Measurements from ENCODE around the gene KRTAP29-1.
"Not testable (repeated sequence)": the region's sequence is repeated elsewhere in the genome, so short reads cannot be mapped to it uniquely, and the experiment has no call there.

The KRTAP29-1 gene

DNA sequence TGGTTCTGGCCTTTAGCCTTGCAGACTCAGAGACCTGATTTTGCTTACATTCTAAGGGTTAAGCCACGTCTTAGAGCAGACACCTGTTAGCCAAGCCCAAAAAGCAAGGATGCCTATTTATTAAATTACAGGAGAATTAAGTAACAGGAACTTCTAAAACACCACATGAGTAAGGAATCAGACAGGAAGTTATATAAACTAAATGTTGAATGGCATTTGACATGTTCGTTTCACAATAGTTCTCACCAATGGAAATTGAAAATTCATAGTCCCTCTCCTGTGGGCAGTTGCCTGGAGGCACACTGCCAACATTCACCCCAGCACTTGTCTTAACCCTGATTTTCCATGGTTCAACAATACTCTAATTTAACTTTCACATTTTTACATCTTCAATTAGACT, 18.1 kb downstream of the KRTAP29-1 start:
- H3K36me3 ChIP-seq (ENCODE audit: insufficient read depth, low read length): no peaks in the 10 kb centered on the region
- no peak overlapping the region for H3K27ac ChIP-seq (ENCODE audit: low read depth, low read length)
- H3K27me3 ChIP-seq (ENCODE audit: insufficient read depth, low read length): no peaks in the 10 kb centered on the region
- no peak overlapping the region for H3K9ac ChIP-seq (ENCODE audit: low read depth, low read length)
- no peak overlapping the region for H3K4me3 ChIP-seq (ENCODE audit: low read length)
- no peaks in the 10 kb centered on the region for H3K9me3 ChIP-seq (ENCODE audit: insufficient read depth, low read depth, low read length)
- 71% methylated on average over 2 of the region's 2 CpGs for WGBS
- H3K4me1 ChIP-seq (ENCODE audit: insufficient read depth, low read length): 0 out of 2 replicates have a peak, but pooled peaks cover 9% of the 10 kb centered on the region

DNA sequence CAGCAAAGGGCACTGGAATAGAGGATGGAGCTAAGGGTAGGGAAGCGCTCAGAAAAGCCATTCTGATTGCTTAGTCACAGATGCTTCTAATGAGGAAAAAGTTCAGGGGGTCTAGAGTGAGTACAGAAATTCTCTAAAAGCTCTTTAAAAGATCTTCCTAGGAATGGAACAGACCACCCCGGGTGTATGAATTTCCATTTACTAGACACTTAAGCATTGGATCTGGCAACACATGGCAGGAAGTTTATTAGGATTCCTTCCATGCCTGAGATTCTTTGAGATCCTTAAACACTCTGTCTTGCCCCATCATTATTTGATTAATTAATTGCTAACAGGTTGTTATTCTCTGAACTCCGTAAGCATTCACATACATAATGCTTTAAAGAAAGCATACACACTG, 18.6 kb downstream of the KRTAP29-1 start:
- Histone ChIP-seq H3K27me3 (ENCODE audit: insufficient read depth, low read length) (no peaks in the 10 kb centered on the region), H3K27ac (ENCODE audit: low read depth, low read length) (no peak overlapping the region), H3K36me3 (ENCODE audit: insufficient read depth, low read length) (no peaks in the 10 kb centered on the region), H3K4me1 (ENCODE audit: insufficient read depth, low read length) (0 out of 2 replicates have a peak, but pooled peaks cover 9% of the 10 kb centered on the region), H3K9me3 (ENCODE audit: insufficient read depth, low read depth, low read length) (no peaks in the 10 kb centered on the region), H3K4me3 (ENCODE audit: low read length) (no peak overlapping the region), H3K9ac (ENCODE audit: low read depth, low read length) (no peak overlapping the region)
- WGBS: 93% methylated on average over 2 of the region's 3 CpGs

DNA sequence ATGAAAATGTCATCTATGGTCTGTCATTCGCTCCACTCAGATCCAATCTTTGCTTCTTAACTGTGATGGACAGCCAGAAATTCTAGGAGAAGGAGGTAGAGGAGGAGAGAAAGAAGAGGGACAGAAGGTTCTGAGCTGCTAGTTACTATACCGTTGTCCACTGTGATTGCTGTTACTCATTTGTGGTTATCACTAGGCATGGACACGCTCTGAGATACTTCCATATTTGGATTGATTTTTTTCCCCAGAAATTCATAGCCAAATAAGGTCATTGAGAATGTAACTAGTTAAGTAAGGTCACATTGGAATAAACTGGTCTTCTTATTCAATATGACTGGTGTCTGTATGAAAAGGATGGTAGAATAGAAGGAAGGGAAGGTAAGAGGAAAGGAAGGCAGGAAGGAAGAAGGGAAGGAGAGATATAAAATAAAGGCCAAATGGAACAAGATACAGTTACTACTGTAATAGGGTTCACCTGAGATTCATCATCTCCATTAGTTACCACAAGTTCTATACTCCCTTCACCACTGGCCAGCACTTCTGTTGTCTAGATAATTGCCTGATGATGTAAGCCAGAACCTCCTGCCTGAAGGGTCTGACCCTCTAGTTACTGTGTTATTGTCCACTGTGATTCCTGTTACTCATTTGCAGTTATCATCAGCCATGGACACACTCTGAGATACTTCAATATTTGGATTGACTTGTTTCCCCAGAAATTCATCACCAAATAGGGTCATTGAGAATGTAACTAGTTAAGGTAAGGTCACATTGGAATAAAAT, 24.3 kb downstream of the KRTAP29-1 start:
- H3K4me3 ChIP-seq (ENCODE audit: low read length): no peak overlapping the region
- H3K27ac ChIP-seq (ENCODE audit: low read depth, low read length): no peak overlapping the region
- no peak overlapping the region for H3K9ac ChIP-seq (ENCODE audit: low read depth, low read length)
- WGBS: 89% methylated on average over 3 of the region's 3 CpGs
- no peaks in the 10 kb centered on the region for H3K36me3 ChIP-seq (ENCODE audit: insufficient read depth, low read length)
- H3K27me3 ChIP-seq (ENCODE audit: insufficient read depth, low read length): no peaks in the 10 kb centered on the region
- H3K9me3 ChIP-seq (ENCODE audit: insufficient read depth, low read depth, low read length): no peaks in the 10 kb centered on the region
- H3K4me1 ChIP-seq (ENCODE audit: insufficient read depth, low read length): 0 out of 2 replicates have a peak, but pooled peaks cover under 1% of the 10 kb centered on the region

DNA sequence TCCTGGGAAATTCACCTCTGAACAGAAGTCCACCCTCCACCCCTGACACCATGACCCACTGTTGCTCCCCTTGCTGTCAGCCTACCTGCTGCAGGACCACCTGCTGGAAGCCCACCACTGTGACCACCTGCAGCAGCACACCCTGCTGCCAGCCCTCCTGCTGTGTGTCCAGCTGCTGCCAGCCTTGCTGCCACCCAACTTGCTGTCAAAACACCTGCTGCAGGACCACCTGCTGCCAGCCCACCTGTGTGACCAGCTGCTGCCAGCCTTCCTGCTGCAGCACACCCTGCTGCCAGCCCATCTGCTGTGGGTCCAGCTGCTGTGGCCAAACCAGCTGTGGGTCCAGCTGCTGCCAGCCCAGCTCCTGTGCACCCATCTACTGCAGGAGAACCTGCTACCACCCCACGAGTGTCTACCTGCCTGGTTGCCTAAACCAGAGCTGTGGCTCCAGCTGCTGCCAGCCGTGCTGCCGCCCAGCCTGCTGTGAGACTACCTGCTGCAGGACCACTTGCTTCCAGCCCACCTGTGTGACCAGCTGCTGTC, 26.9 kb downstream of the KRTAP29-1 start, which contains the start of gene KRTAP9-7:
Gene KRTAP9-7, plus strand, starts transcription at position 51 of the 543 bp plus-strand sequence. Its CDS starts 0 bp downstream, at position 51.
- H3K36me3 ChIP-seq (ENCODE audit: insufficient read depth, low read length); H3K9me3 ChIP-seq (ENCODE audit: insufficient read depth, low read depth, low read length); H3K27ac ChIP-seq (ENCODE audit: low read depth, low read length); H3K4me1 ChIP-seq (ENCODE audit: insufficient read depth, low read length); H3K27me3 ChIP-seq (ENCODE audit: insufficient read depth, low read length); H3K9ac ChIP-seq (ENCODE audit: low read depth, low read length); H3K4me3 ChIP-seq (ENCODE audit: low read length): not testable (repeated sequence)
- 84% methylated on average over 3 of the region's 3 CpGs for WGBS

DNA sequence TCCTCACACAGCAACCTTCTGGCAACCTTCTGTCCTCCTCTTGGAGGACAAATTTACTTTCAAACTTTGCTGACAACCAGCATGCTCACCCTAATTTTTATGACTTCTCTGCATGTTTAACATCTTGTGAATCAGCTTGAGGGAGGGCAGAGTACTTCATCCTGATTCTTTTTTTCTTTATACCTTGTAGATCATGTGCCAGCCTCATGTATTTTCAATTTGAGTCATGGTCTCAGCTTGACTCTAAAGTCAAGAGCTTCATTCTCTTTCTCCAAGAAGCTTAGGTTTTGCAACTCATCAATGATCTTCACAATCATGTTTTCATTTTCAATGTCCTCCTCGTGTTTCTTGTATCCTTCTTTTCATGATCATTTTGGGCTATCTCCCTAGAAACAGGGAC, 30.8 kb downstream of the KRTAP29-1 start:
- WGBS: 84% methylated on average over 1 of the region's 1 CpG

DNA sequence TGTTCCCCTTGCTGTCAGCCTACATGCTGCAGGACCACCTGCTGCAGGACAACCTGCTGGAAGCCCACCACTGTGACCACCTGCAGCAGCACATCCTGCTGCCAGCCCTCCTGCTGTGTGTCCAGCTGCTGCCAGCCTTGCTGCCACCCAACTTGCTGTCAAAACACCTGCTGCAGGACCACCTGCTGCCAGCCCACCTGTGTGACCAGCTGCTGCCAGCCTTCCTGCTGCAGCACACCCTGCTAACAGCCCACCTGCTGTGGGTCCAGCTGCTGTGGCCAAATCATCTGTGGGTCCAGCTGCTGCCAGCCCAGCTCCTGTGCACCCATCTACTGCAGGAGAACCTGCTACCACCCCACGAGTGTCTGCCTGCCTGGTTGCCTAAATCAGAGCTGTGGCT, 31.3 kb downstream of the KRTAP29-1 start:
- not testable (repeated sequence) for H3K9me3 ChIP-seq (ENCODE audit: insufficient read depth, low read depth, low read length); H3K9ac ChIP-seq (ENCODE audit: low read depth, low read length); H3K27ac ChIP-seq (ENCODE audit: low read depth, low read length); H3K36me3 ChIP-seq (ENCODE audit: insufficient read depth, low read length); H3K4me1 ChIP-seq (ENCODE audit: insufficient read depth, low read length); H3K27me3 ChIP-seq (ENCODE audit: insufficient read depth, low read length); H3K4me3 ChIP-seq (ENCODE audit: low read length)
- 64% methylated on average over 1 of the region's 1 CpG for WGBS

More for the DNA sequence above, 30.8 kb downstream of the KRTAP29-1 start:
- Histone ChIP-seq H3K27me3 (ENCODE audit: insufficient read depth, low read length) (no peaks in the 10 kb centered on the region), H3K9me3 (ENCODE audit: insufficient read depth, low read depth, low read length) (no peaks in the 10 kb centered on the region), H3K9ac (ENCODE audit: low read depth, low read length) (no peak overlapping the region), H3K4me3 (ENCODE audit: low read length) (no peak overlapping the region), H3K4me1 (ENCODE audit: insufficient read depth, low read length) (no peaks in the 10 kb centered on the region), H3K36me3 (ENCODE audit: insufficient read depth, low read length) (no peaks in the 10 kb centered on the region), H3K27ac (ENCODE audit: low read depth, low read length) (no peak overlapping the region)

DNA sequence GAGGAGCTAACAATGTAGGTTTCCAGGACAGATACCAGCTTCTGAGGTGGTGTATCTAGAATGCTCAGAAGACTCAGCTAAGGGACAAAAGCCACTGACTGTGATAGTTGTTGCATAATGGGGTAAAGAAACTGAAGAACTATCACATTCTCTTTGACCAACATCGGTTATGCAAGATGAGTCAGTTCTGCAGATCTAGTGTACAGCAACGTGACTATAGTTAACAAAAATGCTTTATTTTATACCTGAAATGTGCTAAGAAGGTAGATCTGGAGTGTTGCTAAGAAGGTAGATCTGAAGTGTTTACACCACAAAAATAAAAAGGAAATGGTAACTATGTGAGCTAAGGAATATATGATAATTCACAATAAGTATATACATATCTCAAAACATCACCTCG, 34.9 kb downstream of the KRTAP29-1 start:
- no peak overlapping the region for H3K9ac ChIP-seq (ENCODE audit: low read depth, low read length)
- H3K4me3 ChIP-seq (ENCODE audit: low read length): no peak overlapping the region
- H3K27me3 ChIP-seq (ENCODE audit: insufficient read depth, low read length): no peaks in the 10 kb centered on the region; the same call in 1 of the 2 replicates
- no peak overlapping the region for H3K27ac ChIP-seq (ENCODE audit: low read depth, low read length)
- H3K36me3 ChIP-seq (ENCODE audit: insufficient read depth, low read length): no peaks in the 10 kb centered on the region
- 88% methylated on average over 1 of the region's 3 CpGs for WGBS
- H3K9me3 ChIP-seq (ENCODE audit: insufficient read depth, low read depth, low read length): no peaks in the 10 kb centered on the region
- H3K4me1 ChIP-seq (ENCODE audit: insufficient read depth, low read length): no peaks in the 10 kb centered on the region

DNA sequence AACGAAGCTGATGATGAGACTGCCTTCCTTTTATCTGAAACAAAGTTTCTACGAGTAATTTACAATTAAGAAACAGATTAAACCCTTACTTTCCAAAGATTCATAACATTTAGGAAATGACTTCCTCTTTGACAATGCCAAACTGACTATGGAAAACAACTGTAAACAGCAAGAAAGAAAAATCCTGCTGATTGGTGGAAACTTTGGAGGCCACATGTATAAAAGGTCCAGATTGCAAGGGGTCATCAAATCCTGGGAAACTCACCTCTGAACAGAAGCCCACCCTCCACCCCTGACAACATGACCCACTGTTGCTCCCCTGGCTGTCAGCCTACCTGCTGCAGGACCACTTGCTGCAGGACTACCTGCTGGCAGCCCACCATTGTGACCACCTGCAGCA, 37.6 kb downstream of the KRTAP29-1 start, which contains the start of gene KRTAP9-6:
Gene KRTAP9-6, plus strand, starts transcription at position 301 of the 400 bp plus-strand sequence. Its CDS starts 0 bp downstream, at position 301.
- Histone ChIP-seq H3K9ac (ENCODE audit: low read depth, low read length) (no peak within 1 kb of the TSS), H3K9me3 (ENCODE audit: insufficient read depth, low read depth, low read length) (no peaks in the 10 kb centered on the region), H3K36me3 (ENCODE audit: insufficient read depth, low read length) (no peaks in the 10 kb centered on the region), H3K27ac (ENCODE audit: low read depth, low read length) (no peak within 1 kb of the TSS), H3K4me3 (ENCODE audit: low read length) (no peak within 1 kb of the TSS), H3K27me3 (ENCODE audit: insufficient read depth, low read length) (no peaks in the 10 kb centered on the region; the same call in 1 of the 2 replicates), H3K4me1 (ENCODE audit: insufficient read depth, low read length) (no peaks in the 10 kb centered on the region)
- 89% methylated on average over 2 of the region's 2 CpGs for WGBS

DNA sequence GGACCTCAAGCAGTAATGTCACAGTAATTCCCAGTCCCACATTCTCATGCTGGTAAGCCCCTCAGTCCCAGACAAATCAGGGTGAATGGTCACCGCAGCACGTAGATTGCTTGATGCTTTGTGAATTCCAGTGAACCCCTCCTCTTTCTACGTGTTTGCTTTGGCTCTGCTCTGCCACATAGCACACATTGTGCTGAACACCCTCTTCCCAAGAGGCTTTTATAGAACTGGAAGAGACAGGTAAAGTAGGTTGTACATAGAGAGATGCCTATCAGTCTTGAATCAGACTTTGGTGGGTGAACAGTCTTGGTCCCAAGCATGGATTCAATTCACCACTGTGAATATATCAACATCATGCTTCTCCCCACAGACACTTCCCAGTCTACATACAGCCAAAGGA, 38.1 kb downstream of the KRTAP29-1 start:
- H3K9me3 ChIP-seq (ENCODE audit: insufficient read depth, low read depth, low read length): no peaks in the 10 kb centered on the region
- WGBS: 92% methylated on average over 3 of the region's 3 CpGs
- no peak overlapping the region for H3K9ac ChIP-seq (ENCODE audit: low read depth, low read length)
- H3K4me3 ChIP-seq (ENCODE audit: low read length): no peak overlapping the region
- H3K27me3 ChIP-seq (ENCODE audit: insufficient read depth, low read length): no peaks in the 10 kb centered on the region; the same call in 1 of the 2 replicates
- H3K4me1 ChIP-seq (ENCODE audit: insufficient read depth, low read length): no peaks in the 10 kb centered on the region
- H3K36me3 ChIP-seq (ENCODE audit: insufficient read depth, low read length): no peaks in the 10 kb centered on the region
- no peak overlapping the region for H3K27ac ChIP-seq (ENCODE audit: low read depth, low read length)

DNA sequence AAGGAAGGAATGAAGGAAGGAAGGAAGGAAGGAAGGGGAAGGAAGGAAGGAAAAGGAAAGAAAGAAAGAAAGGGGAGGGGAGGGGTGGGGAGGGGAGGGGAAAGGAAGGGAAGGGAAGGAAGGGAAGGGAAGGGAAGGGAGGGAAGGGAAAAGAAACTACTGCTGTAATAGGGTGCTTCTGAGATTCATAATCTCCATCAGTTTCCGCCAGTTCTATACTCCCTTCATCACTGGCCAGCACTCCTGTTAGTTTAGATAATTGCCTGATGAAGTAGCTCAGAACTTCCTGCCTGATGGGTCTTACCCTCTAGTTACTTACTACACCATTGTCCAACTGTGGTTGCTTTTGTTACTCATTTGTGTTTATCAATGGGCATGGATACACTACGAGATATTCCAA, 39.4 kb downstream of the KRTAP29-1 start:
- H3K27me3 ChIP-seq (ENCODE audit: insufficient read depth, low read length): no peaks in the 10 kb centered on the region; the same call in 1 of the 2 replicates
- H3K36me3 ChIP-seq (ENCODE audit: insufficient read depth, low read length): no peaks in the 10 kb centered on the region
- no peak overlapping the region for H3K4me3 ChIP-seq (ENCODE audit: low read length)
- WGBS: 86% methylated on average over 1 of the region's 2 CpGs
- no peaks in the 10 kb centered on the region for H3K9me3 ChIP-seq (ENCODE audit: insufficient read depth, low read depth, low read length)
- no peak overlapping the region for H3K27ac ChIP-seq (ENCODE audit: low read depth, low read length)
- no peak overlapping the region for H3K9ac ChIP-seq (ENCODE audit: low read depth, low read length)
- H3K4me1 ChIP-seq (ENCODE audit: insufficient read depth, low read length): no peaks in the 10 kb centered on the region

DNA sequence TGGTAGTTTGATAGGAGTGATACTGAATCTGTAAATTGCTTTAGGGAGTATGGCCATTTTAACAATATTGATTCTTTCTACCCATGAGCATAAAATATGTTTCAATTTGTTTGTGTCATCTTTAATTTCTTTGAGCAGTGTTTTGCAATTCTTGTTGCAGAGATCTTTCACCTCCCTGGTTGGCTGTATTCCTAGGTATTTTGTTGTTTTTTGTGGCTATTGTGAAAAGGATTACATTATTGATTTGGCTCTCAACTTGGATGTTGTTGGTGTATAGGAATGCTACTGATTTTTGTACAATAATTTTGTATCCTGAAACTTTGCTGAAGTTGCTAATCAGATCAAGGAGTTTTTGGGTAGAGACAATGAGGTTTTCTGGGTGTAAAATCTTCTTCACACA, 44.2 kb downstream of the KRTAP29-1 start:
- Histone ChIP-seq H3K27me3 (ENCODE audit: insufficient read depth, low read length) (peaks cover 2% of the 10 kb centered on the region; the same call in 1 of the 2 replicates), H3K4me3 (ENCODE audit: low read length) (no peak overlapping the region), H3K9me3 (ENCODE audit: insufficient read depth, low read depth, low read length) (no peaks in the 10 kb centered on the region), H3K36me3 (ENCODE audit: insufficient read depth, low read length) (no peaks in the 10 kb centered on the region), H3K4me1 (ENCODE audit: insufficient read depth, low read length) (no peaks in the 10 kb centered on the region), H3K27ac (ENCODE audit: low read depth, low read length) (no peak overlapping the region), H3K9ac (ENCODE audit: low read depth, low read length) (no peak overlapping the region)

Measured in HUES64 (cell line).